Breast epithelium (tissue), 4 donors: ENCODE measurements around the gene FLCN. TPM values are rescaled to one million over a fixed set of nuclear protein-coding genes. Genes with fewer than 3 reads are reported as not detected.
"Not testable (repeated sequence)": the region's sequence is repeated elsewhere in the genome, so short reads cannot be mapped to it uniquely, and the experiment has no call there.

ENCODE experiments used
- DNase-seq, 2 donors: peaks; one replicate each; pipeline ENCODE4 v3.0.0-alpha.2; 2019; ENCODE audit warnings: low spot score in 2 of 2
- H3K27ac ChIP-seq, 2 donors: fragments of 200-600 bp; sonication (generic) in 1 of 2; one replicate each; pipeline ENCODE4 v1.5.1; 2016 to 2019; ENCODE audit warnings: mild to moderate bottlenecking in 1 of 2
- H3K27me3 ChIP-seq, 2 donors: fragments of 200-600 bp; sonication (generic) in 1 of 2; one replicate each; pipeline versions ENCODE4 v1.5.1 to v1.6.0; 2017 to 2019; ENCODE audit warnings: control low read depth in 1 of 2, mild to moderate bottlenecking in 1 of 2
- H3K36me3 ChIP-seq: fragments of 200-600 bp; one replicate; pipeline ENCODE4 v1.5.1; 2019
- H3K4me1 ChIP-seq, 2 donors: fragments of 200-600 bp; sonication (generic); one replicate each; pipeline ENCODE4 v1.5.1; 2016 to 2019; ENCODE audit warnings: control low read depth in 1 of 2
- H3K4me3 ChIP-seq, 3 donors: fragments of 200-600 bp; sonication (generic); 1 replicate in 2 of 3; 2 replicates in 1 of 3; pipeline ENCODE4 v1.5.1; 2016 to 2019; ENCODE audit warnings: mild to moderate bottlenecking in 3 of 3, moderate library complexity in 2 of 3
- H3K9me3 ChIP-seq, 2 donors: fragments of 200-600 bp; sonication (generic) in 1 of 2; one replicate each; pipeline ENCODE4 v1.5.1; 2016 to 2019; ENCODE audit warnings: control low read depth in 1 of 2
- CTCF ChIP-seq, 3 donors: fragments of 450-650 bp; IDR thresholded peaks; one replicate each; pipeline ENCODE4 v1.5.1; 2016 to 2017; ENCODE audit warnings: antibody characterized with exemption in 3 of 3, mild to moderate bottlenecking in 3 of 3, moderate library complexity in 3 of 3
- POLR2A ChIP-seq: fragments of 450-650 bp; IDR thresholded peaks from one replicate; pipeline ENCODE4 v1.6.1; 2016; ENCODE audit warnings: antibody characterized with exemption, mild to moderate bottlenecking, moderate library complexity
- POLR2AphosphoS5 ChIP-seq, 3 donors: sonication (generic); formaldehyde crosslinking; IDR thresholded peaks; one replicate each; pipeline ENCODE4 v1.6.1; 2017; ENCODE audit warnings: antibody characterized with exemption in 3 of 3
- intact Hi-C: fragments of 100-400 bp; cut with DNase I; formaldehyde crosslinking; loops from one replicate; pipeline ENCODE4 v1.15.1; 2023; ENCODE audit warnings: low total_unique reads
- total RNA-seq, 3 donors: library from RNA; depleted of rRNA; stranded (reverse); fragments of >200 nt; gene quantifications; one replicate each; pipeline ENCODE4 v1.1.0, GENCODE V29; 2016

The FLCN gene
- total RNA-seq, 3 donors from 2014 or later = 39.7 to 61.1 (median 57.0) TPM

GRCh38 chr17:17200311-17200710 is 36.7 kb downstream of the FLCN start:
- intact Hi-C loops = no loop called here
- peaks cover 5 to 15% of the 10 kb centered on the region in 2 donors for H3K4me1 ChIP-seq

DNA sequence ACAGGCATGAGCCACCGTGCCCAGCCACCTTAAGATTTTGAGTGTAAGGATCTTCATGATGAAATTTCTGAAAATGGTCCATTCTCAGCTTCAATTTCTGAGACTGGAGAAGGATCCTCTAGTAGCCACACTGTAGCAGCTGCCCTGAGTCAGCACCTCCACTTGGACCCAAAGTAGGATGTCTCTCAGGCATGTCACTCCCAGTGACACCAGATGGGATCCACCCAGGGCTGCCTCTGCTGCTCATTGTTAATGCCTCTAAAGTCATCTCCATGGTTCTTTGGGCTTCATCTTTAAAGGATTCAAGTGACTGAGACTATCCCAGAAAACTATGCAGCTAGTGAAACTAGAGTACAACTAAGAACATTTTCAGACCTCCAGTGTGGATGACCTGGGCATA is 38.7 kb downstream of the FLCN start:
- intact Hi-C loops = no loop called here

More at GRCh38 chr17:17200311-17200710, 36.7 kb downstream of the FLCN start:
- Histone ChIP-seq H3K36me3 (no peaks in the 10 kb centered on the region), H3K4me3 (no peak overlapping the region), H3K9me3 (no peaks in the 10 kb centered on the region), H3K27ac (no peak overlapping the region), H3K27me3 (no peaks in the 10 kb centered on the region)
- DNase-seq = no peak
- TF ChIP-seq POLR2AphosphoS5 (IDR thresholded peaks at IDR 0.05) (no peak), POLR2A (no peak)

GRCh38 chr17:17196776-17197175 is 40.2 kb downstream of the FLCN start:
- no peak for DNase-seq
- no peak for TF ChIP-seq POLR2AphosphoS5 (IDR thresholded peaks at IDR 0.05)
- TF ChIP-seq CTCF (IDR thresholded peaks at IDR 0.05) = no peak
- TF ChIP-seq POLR2A = no peak

More for the DNA sequence above, 38.7 kb downstream of the FLCN start:
- H3K36me3 ChIP-seq = no peaks in the 10 kb centered on the region
- no peak overlapping the region for H3K4me3 ChIP-seq
- no peaks in the 10 kb centered on the region for H3K9me3 ChIP-seq
- TF ChIP-seq CTCF (IDR thresholded peaks at IDR 0.05) (no peak), POLR2AphosphoS5 (IDR thresholded peaks at IDR 0.05) (no peak), POLR2A (no peak)
- H3K27ac ChIP-seq = no peak overlapping the region
- H3K4me1 ChIP-seq = no peaks in the 10 kb centered on the region
- no peak for DNase-seq
- H3K27me3 ChIP-seq = no peaks in the 10 kb centered on the region

DNA sequence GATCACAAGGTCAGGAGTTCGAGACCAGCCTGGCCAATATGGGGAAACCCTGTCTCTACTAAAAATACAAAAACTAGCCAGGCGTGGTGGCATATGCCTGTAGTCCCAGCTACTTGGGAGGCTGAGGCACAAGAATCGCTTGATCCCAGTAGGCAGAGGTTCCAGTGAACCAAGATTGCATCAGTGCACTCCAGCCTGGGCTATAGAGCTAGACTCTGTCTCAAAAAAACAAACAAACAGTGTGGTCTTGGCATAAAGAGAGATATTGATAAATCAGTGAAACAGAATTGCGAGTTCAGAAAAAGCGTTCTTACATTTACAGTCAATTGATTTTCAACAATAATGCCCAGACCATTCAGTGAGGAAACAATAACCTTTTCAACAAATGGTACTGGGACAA is 41.5 kb downstream of the FLCN start:
- H3K4me3 ChIP-seq, H3K27me3 ChIP-seq, DNase-seq, H3K4me1 ChIP-seq, H3K9me3 ChIP-seq, intact Hi-C loops, H3K27ac ChIP-seq, H3K36me3 ChIP-seq: not testable (repeated sequence)

More at GRCh38 chr17:17196776-17197175, 40.2 kb downstream of the FLCN start:
- no peaks in the 10 kb centered on the region for H3K4me1 ChIP-seq
- H3K9me3 ChIP-seq = no peaks in the 10 kb centered on the region
- no peak overlapping the region for H3K4me3 ChIP-seq
- intact Hi-C loops = no loop called here
- H3K27ac ChIP-seq = no peak overlapping the region
- no peaks in the 10 kb centered on the region for H3K27me3 ChIP-seq
- H3K36me3 ChIP-seq = no peaks in the 10 kb centered on the region

GRCh38 chr17:17191961-17192381 is 45.0 kb downstream of the FLCN start:
- intact Hi-C loops = no loop called here

GRCh38 chr17:17191346-17191792 is 45.6 kb downstream of the FLCN start:
- H3K4me3 ChIP-seq = no peak overlapping the region

More at GRCh38 chr17:17191961-17192381, 45.0 kb downstream of the FLCN start:
- peaks cover 0 to 7% of the 10 kb centered on the region in 2 donors for H3K4me1 ChIP-seq
- DNase-seq = no peak
- no peak overlapping the region for H3K4me3 ChIP-seq
- no peak overlapping the region for H3K27ac ChIP-seq
- TF ChIP-seq POLR2AphosphoS5 (IDR thresholded peaks at IDR 0.05) = no peak
- TF ChIP-seq POLR2A = no peak
- no peak for TF ChIP-seq CTCF (IDR thresholded peaks at IDR 0.05)
- no peaks in the 10 kb centered on the region for H3K9me3 ChIP-seq
- no peaks in the 10 kb centered on the region for H3K27me3 ChIP-seq
- no peaks in the 10 kb centered on the region for H3K36me3 ChIP-seq

More at GRCh38 chr17:17191346-17191792, 45.6 kb downstream of the FLCN start:
- H3K4me1 ChIP-seq = peaks cover 0 to 7% of the 10 kb centered on the region in 2 donors
- H3K9me3 ChIP-seq = no peaks in the 10 kb centered on the region
- DNase-seq = no peak
- intact Hi-C loops = no loop called here
- H3K36me3 ChIP-seq = no peaks in the 10 kb centered on the region
- no peaks in the 10 kb centered on the region for H3K27me3 ChIP-seq
- TF ChIP-seq POLR2AphosphoS5 (IDR thresholded peaks at IDR 0.05) (no peak), POLR2A (no peak), CTCF (IDR thresholded peaks at IDR 0.05) (no peak)
- no peak overlapping the region for H3K27ac ChIP-seq
